ENCODE data around the gene KMT2C. TPM values are rescaled to one million over a fixed set of nuclear protein-coding genes. Genes with fewer than 3 reads are reported as not detected.

Gene KMT2C
- total and polyA plus RNA-seq, 9 donors = 15.5 to 40.6 (median 33.2) TPM

DNA sequence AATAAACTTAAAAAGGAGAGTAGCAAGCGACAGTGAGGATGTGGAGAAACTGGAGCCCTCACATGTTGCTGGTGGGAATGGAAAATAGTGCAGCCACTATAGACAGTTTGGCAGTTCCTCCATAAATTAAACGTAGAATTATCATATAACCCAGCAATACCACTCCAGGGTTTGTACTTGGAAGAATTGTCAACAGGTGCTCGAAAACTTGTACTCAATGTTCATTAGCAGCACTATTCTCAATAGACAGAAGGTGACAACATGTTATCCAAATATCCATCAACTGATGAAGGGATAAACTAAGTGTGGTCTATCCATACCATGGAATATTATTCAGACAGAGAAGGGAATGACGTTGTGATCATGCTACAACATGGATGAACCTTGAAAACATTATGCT is 338.5 kb downstream of the KMT2C start:
- H3K9me3 ChIP-seq (replicated peaks; ENCODE audit: control insufficient read depth, low read depth, low read length) = no peaks in the 10 kb centered on the region

DNA sequence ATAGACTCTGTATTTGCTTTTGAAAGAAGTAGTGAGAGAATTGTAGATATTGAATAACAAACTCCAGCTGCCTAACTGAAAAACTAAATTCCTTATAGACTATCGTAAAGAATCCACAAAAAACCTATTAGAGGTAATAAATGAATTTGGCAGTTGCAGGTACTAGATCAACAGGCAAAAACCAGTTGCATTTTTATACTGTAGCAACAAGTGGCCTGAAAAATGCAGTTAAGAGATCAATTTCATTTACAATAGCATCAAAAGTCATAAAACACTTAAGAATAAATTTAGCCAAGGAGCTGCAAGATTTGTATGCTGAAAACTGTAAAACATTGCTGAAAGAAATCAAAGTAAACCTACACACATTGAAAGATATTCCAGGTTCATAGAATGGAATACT is 340.0 kb downstream of the KMT2C start:
- Histone ChIP-seq H3K9me3 (replicated peaks; ENCODE audit: control insufficient read depth, low read depth, low read length) (no peaks in the 10 kb centered on the region), H3K4me1 (ENCODE audit: control insufficient read depth, insufficient read depth, low read length) (no peaks in the 10 kb centered on the region), H3K36me3 (ENCODE audit: control insufficient read depth, insufficient read depth, low read length) (no peaks in the 10 kb centered on the region), H3K4me3 (ENCODE audit: low read length) (no peak overlapping the region), H3K27ac (ENCODE audit: low read length) (no peak overlapping the region), H3K27me3 (ENCODE audit: control insufficient read depth, insufficient read depth, low read length) (no peaks in the 10 kb centered on the region)
- no CpG with 5 or more reads among the region's 1 CpG for WGBS (ENCODE audit: insufficient coverage)
- DNase-seq = no peak

More for the DNA sequence above, 338.5 kb downstream of the KMT2C start:
- Histone ChIP-seq H3K27me3 (ENCODE audit: control insufficient read depth, insufficient read depth, low read length) (no peaks in the 10 kb centered on the region), H3K36me3 (ENCODE audit: control insufficient read depth, insufficient read depth, low read length) (no peaks in the 10 kb centered on the region), H3K4me3 (ENCODE audit: low read length) (no peak overlapping the region), H3K27ac (ENCODE audit: low read length) (no peak overlapping the region), H3K4me1 (ENCODE audit: control insufficient read depth, insufficient read depth, low read length) (no peaks in the 10 kb centered on the region)
- no CpG with 5 or more reads among the region's 4 CpGs for WGBS (ENCODE audit: insufficient coverage)
- no peak for DNase-seq

DNA sequence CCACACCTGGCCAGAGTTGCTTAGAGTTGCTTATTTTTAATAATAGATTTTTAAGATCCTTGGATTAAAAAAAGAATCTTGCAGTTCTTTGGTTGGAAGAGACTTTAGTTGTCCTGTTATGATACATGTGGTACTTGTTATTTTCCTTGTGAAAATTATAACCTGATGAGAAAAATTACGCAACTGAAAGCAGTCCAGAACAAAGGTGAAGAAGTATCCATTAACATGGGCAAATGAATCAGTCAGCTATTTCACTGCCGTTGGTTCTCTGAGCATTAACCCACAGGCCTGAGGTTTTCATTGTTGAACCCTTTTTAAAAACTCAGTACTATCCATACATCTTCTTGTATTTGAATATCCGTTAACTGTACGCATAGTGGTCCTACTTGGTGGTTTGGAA is 342.1 kb downstream of the KMT2C start:
- Histone ChIP-seq H3K4me3 (ENCODE audit: low read length) (no peak overlapping the region), H3K9me3 (replicated peaks; ENCODE audit: control insufficient read depth, low read depth, low read length) (peaks cover 7% of the 10 kb centered on the region), H3K36me3 (ENCODE audit: control insufficient read depth, insufficient read depth, low read length) (no peaks in the 10 kb centered on the region), H3K4me1 (ENCODE audit: control insufficient read depth, insufficient read depth, low read length) (no peaks in the 10 kb centered on the region), H3K27ac (ENCODE audit: low read length) (no peak overlapping the region), H3K27me3 (ENCODE audit: control insufficient read depth, insufficient read depth, low read length) (no peaks in the 10 kb centered on the region)
- WGBS (ENCODE audit: insufficient coverage) = no CpG with 5 or more reads among the region's 4 CpGs
- no peak for DNase-seq

DNA sequence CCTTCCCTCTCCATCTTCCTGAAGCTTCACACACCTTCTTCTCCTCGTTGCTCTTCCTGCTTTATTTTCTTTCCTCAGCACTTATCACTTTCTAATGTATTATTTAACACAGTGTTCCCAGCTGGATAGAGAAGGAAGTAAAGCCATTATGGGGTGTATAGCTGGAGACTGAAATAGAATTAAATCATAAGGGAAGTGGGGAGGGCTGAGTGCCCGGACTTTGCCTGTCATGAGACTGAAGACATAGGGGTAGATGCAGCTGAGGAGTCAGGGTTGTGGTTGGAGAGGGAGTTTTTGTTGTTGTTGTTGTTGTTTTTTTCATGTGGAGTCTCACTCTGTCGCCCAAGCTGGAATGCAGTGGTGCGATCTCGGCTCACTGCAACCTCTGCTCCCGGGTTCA is 345.1 kb downstream of the KMT2C start:
- no CpG with 5 or more reads among the region's 6 CpGs for WGBS (ENCODE audit: insufficient coverage)
- DNase-seq = peak; percentile 34
- Histone ChIP-seq H3K27me3 (ENCODE audit: control insufficient read depth, insufficient read depth, low read length) (no peaks in the 10 kb centered on the region), H3K9me3 (replicated peaks; ENCODE audit: control insufficient read depth, low read depth, low read length) (peaks cover 9% of the 10 kb centered on the region), H3K36me3 (ENCODE audit: control insufficient read depth, insufficient read depth, low read length) (no peaks in the 10 kb centered on the region), H3K27ac (ENCODE audit: low read length) (no peak overlapping the region), H3K4me1 (ENCODE audit: control insufficient read depth, insufficient read depth, low read length) (no peaks in the 10 kb centered on the region), H3K4me3 (ENCODE audit: low read length) (no peak overlapping the region)

DNA sequence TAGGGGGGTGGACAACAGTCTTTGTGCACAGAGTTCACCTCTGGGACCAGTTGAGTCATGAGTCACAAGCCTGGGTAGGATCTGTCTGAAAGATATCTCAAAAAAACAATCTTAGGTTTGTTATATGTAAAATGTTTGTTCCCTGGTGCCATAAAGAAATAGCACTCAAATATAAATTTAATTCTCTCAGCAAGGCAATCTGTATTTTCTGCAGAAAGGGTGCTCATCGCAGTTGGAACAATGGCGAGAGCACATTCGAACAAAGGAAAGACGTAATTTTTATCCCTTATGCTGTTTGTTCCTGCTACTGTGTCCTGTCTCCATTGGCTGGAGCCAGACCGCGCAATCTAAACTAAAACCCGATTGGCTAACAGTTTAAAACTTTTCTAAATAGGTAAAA is 346.6 kb downstream of the KMT2C start:
- Histone ChIP-seq H3K27ac (ENCODE audit: low read length) (no peak overlapping the region), H3K36me3 (ENCODE audit: control insufficient read depth, insufficient read depth, low read length) (no peaks in the 10 kb centered on the region), H3K4me3 (ENCODE audit: low read length) (no peak overlapping the region), H3K4me1 (ENCODE audit: control insufficient read depth, insufficient read depth, low read length) (no peaks in the 10 kb centered on the region), H3K9me3 (replicated peaks; ENCODE audit: control insufficient read depth, low read depth, low read length) (peaks cover 9% of the 10 kb centered on the region), H3K27me3 (ENCODE audit: control insufficient read depth, insufficient read depth, low read length) (no peaks in the 10 kb centered on the region)
- no peak for DNase-seq
- 98% methylated on average over 4 of the region's 7 CpGs for WGBS (ENCODE audit: insufficient coverage)

DNA sequence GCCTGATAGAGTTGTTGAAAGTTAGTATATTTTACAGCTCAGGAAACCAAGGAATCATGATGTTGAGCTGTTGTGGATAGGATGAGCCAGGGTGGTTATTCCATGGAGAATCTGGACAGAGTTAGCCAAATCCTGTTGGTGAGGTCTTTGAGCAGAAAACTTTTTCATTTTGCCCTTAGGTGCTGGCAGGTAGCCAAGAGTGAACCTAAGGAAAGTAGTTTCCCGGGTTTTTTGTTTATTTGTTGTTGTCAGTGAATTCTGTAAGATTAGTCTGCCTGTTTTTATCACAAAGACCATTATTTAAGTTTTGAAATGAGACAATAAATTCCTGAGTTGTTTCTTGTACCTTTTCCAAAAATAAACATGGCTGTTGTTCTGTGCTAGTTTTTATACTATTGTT is 349.3 kb downstream of the KMT2C start:
- no peaks in the 10 kb centered on the region for H3K36me3 ChIP-seq (ENCODE audit: control insufficient read depth, insufficient read depth, low read length)
- H3K9me3 ChIP-seq (replicated peaks; ENCODE audit: control insufficient read depth, low read depth, low read length) = peaks cover 9% of the 10 kb centered on the region
- no peak for DNase-seq
- no peaks in the 10 kb centered on the region for H3K4me1 ChIP-seq (ENCODE audit: control insufficient read depth, insufficient read depth, low read length)
- H3K4me3 ChIP-seq (ENCODE audit: low read length) = no peak overlapping the region
- H3K27ac ChIP-seq (ENCODE audit: low read length) = no peak overlapping the region
- no peaks in the 10 kb centered on the region for H3K27me3 ChIP-seq (ENCODE audit: control insufficient read depth, insufficient read depth, low read length)
- no CpG with 5 or more reads among the region's 1 CpG for WGBS (ENCODE audit: insufficient coverage)

DNA sequence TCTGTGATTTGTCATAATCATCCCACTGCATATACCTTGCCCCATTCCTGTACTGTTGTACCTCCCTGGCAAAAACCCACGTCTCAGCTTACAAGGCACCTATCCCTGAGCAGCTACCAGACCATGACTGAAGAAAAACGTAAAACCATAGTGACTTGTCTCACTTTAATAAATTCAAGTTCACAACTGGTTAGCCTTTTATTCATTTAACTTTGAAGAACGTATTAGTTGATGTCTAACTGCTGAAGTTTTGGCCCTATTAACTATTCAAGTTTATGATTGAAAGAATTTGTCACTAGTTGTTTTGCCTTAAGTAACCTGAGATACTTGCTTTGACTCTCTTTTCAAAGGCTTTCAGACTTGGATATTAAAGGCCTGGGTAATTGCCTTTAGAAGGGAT is 350.7 kb downstream of the KMT2C start:
- Histone ChIP-seq H3K4me3 (ENCODE audit: low read length) (no peak overlapping the region), H3K27ac (ENCODE audit: low read length) (no peak overlapping the region), H3K36me3 (ENCODE audit: control insufficient read depth, insufficient read depth, low read length) (no peaks in the 10 kb centered on the region), H3K9me3 (replicated peaks; ENCODE audit: control insufficient read depth, low read depth, low read length) (peaks cover 9% of the 10 kb centered on the region), H3K27me3 (ENCODE audit: control insufficient read depth, insufficient read depth, low read length) (no peaks in the 10 kb centered on the region), H3K4me1 (ENCODE audit: control insufficient read depth, insufficient read depth, low read length) (no peaks in the 10 kb centered on the region)
- WGBS (ENCODE audit: insufficient coverage) = 20% methylated on average over 1 of the region's 3 CpGs
- DNase-seq = no peak

Other genes with a start within 250 kb of the KMT2C start
- 3.5 TPM for gene XRCC2, start 240.1 kb upstream of the KMT2C start, total RNA-seq
- gene XRCC2, start 240.1 kb upstream of the KMT2C start, polyA plus RNA-seq (ENCODE audit: insufficient read depth in 1 of 8, insufficient read length in 8 of 8, low replicate concordance in 1 of 8) = 1 to 10 TPM; 2.8 to 4.7 (median 3.4) TPM

Measured in muscle of leg (tissue), 11 donors.